Activated naive CD8-positive, alpha-beta T cell treated with anti-CD3 and anti-CD28 coated beads, Interleukin-2, amount 50 U/mL, for 24 hours (primary cell): ENCODE data around the gene DRC7.
"Not testable (repeated sequence)": the region's sequence is repeated elsewhere in the genome, so short reads cannot be mapped to it uniquely, and the experiment has no call there.

Source experiments
- ATAC-seq: fragments of 150-1000 bp; cut with Tn5 transposase; one replicate; pipeline ENCODE4 v1.10.0; 2021
- DNase-seq: peaks from one replicate; pipeline ENCODE4 v3.0.0; 2021
- H3K27ac Mint-ChIP-seq: one replicate; pipeline ENCODE4 v1.8.0; 2021; ENCODE audit warnings: mild to moderate bottlenecking, mixed read lengths
- H3K27me3 Mint-ChIP-seq: one replicate; pipeline ENCODE4 v1.8.0; 2021; ENCODE audit warnings: mixed read lengths
- H3K36me3 Mint-ChIP-seq: one replicate; pipeline ENCODE4 v1.8.0; 2021; ENCODE audit warnings: low read depth, mixed read lengths
- H3K4me1 Mint-ChIP-seq: one replicate; pipeline ENCODE4 v1.8.0; 2021; ENCODE audit warnings: mixed read lengths
- H3K4me3 Mint-ChIP-seq: one replicate; pipeline ENCODE4 v1.8.0; 2021; ENCODE audit warnings: mild to moderate bottlenecking, moderate library complexity, mixed read lengths
- H3K9me3 Mint-ChIP-seq: one replicate; pipeline ENCODE4 v1.8.0; 2021; ENCODE audit warnings: mixed read lengths

Gene DRC7

DNA sequence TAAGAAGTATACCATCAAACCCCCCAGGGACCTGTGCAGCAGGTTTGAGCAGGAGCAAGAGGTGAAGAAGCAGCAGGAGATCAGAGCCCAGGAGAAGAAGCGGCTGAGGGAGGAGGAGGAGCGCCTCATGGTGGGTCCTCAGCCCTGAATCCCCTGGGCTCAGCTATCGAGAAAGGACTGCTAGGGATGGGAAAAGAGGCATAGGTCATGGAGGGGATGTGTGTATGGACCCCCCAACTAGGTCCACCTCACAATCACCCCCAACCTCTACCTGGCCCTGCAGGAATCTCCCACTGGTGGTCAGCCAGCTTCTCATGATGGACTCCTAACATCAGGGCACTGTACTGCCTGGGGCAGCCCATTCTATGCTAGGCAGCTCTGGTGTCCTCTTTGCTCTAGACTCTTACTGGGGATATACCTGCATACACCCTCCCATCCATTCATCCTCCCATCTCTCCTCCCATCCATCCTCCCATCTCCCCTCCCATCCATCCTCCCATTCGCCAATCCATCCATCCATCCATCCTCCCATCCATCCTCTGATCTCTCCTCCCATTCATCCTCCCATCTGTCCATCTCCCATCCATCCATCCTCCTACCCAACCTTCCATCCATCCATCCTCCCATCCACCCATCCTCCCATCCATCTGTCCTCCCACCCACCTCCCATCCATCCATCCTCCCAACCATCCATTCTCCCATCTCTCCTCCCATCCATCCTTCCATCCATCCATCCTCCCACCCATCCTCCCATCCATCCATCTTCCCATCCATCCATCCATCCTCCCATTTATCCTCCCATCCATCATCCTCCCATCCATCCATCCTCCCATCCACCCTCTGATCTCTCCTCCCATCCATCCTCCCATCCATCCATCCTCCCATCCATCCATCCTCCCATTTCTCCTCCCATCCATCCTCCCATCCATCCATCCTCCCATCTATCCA is 10.6 kb downstream of the DRC7 start:
- no peak overlapping the region for H3K4me3 Mint-ChIP-seq
- peak; percentile 49 for ATAC-seq
- H3K27ac Mint-ChIP-seq = no peak overlapping the region

DNA sequence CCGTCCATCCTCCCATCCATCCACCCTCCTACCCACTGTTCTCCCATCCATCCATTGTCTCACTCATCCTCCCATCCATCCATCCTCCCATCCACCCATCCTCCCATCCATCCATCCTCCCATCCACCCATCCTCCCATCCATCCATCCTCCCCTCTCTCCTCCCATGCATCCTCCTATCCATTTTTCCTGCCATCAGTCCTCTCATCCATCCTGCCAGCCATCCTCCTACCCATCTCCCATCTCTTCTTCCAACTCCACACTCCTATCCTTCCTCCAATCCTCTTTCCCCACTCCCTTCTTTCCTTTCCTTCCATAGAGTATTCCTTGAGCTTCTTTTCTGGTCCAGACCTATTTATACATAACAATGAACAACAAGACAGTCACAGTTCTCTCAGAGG is 12.1 kb downstream of the DRC7 start:
- DNase-seq = no peak
- Mint-ChIP-seq H3K4me1 (no peaks in the 10 kb centered on the region), H3K27me3 (no peaks in the 10 kb centered on the region), H3K4me3 (no peak overlapping the region), H3K9me3 (no peaks in the 10 kb centered on the region), H3K36me3 (no peaks in the 10 kb centered on the region), H3K27ac (no peak overlapping the region)
- ATAC-seq = no peak

More for the DNA sequence above, 10.6 kb downstream of the DRC7 start:
- Mint-ChIP-seq H3K27me3 (no peaks in the 10 kb centered on the region), H3K36me3 (no peaks in the 10 kb centered on the region), H3K4me1 (no peaks in the 10 kb centered on the region), H3K9me3 (no peaks in the 10 kb centered on the region)
- DNase-seq = no peak

DNA sequence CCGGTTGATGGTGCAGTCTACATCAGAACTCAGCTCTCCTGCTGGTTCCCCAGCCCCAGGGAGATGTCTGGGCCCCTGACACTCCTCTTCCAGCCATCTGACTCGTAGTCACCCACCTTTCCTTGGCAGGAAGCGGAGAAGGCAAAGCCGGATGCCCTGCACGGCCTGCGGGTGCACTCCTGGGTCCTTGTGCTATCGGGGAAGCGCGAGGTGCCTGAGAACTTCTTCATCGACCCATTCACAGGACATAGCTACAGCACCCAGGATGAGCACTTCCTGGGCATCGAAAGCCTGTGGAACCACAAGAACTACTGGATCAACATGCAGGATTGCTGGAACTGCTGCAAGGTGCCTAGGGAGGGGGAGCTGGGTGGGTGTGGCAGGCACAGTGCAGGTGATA is 12.7 kb downstream of the DRC7 start:
- Mint-ChIP-seq H3K9me3 (no peaks in the 10 kb centered on the region), H3K4me1 (no peaks in the 10 kb centered on the region), H3K36me3 (no peaks in the 10 kb centered on the region), H3K4me3 (no peak overlapping the region), H3K27ac (no peak overlapping the region), H3K27me3 (no peaks in the 10 kb centered on the region)
- no peak for DNase-seq
- no peak for ATAC-seq

DNA sequence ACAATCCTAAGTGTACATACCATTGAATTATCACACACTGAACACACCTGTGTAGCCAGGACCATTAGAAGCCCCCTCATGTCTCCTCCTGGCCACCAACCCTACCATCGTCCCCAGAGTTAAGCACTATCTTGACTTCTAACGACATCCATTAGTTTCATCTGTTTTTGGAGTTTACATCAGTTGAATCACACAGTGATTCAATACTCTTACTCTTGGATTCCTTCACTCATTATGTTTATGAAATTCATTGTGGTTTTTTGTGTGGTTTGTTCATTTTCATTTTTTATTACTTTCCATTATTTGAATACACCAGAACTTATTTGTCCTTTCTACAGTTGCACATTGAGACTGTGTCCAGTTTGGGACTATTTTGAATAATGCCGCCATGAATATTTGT is 13.6 kb downstream of the DRC7 start:
- Mint-ChIP-seq H3K36me3 (no peaks in the 10 kb centered on the region), H3K4me3 (no peak overlapping the region), H3K4me1 (no peaks in the 10 kb centered on the region), H3K9me3 (no peaks in the 10 kb centered on the region), H3K27ac (no peak overlapping the region), H3K27me3 (peaks cover 3% of the 10 kb centered on the region)
- DNase-seq (no peak), ATAC-seq (no peak)

DNA sequence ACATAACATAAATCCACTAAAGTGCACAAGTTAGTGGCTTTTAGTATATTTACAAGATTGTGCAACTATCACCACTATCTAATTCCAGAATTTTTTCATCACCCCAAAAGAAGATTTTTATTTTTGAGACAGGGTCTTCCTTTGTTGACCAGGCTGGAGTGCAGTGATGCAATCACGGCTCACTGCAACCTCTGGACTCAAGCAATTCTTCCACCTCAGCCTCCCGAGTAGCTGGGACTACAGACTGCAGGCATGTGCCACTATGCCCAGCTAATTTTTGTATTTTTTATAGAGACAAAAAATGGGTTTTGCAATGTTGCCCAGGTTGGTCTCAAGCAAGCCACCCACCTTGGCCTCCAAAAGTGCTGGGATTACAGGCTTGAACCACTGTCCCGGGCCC is 15.1 kb downstream of the DRC7 start:
- Mint-ChIP-seq H3K4me3 (no peak overlapping the region), H3K9me3 (no peaks in the 10 kb centered on the region), H3K4me1 (no peaks in the 10 kb centered on the region), H3K36me3 (no peaks in the 10 kb centered on the region), H3K27me3 (peaks cover 3% of the 10 kb centered on the region), H3K27ac (no peak overlapping the region)
- DNase-seq (no peak), ATAC-seq (no peak)

DNA sequence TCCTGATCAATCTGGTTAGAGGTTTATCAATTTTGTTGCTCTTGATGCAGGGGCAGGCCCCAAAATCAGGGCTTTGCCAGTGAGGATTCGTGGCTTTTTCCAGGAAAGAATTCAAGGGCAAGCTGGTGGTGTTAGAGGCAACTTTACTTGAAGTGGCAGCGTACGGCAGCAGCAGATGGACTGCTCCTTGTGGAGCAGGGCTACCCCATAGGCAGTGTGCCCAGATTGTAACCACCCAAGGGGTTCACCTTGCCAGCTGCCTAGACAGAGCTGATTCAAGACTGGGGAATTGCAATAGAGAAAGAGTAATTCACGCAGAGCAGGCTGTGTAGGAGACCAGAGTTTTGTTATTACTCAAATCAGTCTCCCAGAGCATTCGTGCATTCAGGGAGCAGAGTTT is 16.7 kb downstream of the DRC7 start:
- no peaks in the 10 kb centered on the region for H3K9me3 Mint-ChIP-seq
- DNase-seq (no peak), ATAC-seq (no peak)
- H3K4me3 Mint-ChIP-seq = no peak overlapping the region
- no peaks in the 10 kb centered on the region for H3K4me1 Mint-ChIP-seq
- no peak overlapping the region for H3K27ac Mint-ChIP-seq
- peaks cover 3% of the 10 kb centered on the region for H3K27me3 Mint-ChIP-seq
- H3K36me3 Mint-ChIP-seq = no peaks in the 10 kb centered on the region

DNA sequence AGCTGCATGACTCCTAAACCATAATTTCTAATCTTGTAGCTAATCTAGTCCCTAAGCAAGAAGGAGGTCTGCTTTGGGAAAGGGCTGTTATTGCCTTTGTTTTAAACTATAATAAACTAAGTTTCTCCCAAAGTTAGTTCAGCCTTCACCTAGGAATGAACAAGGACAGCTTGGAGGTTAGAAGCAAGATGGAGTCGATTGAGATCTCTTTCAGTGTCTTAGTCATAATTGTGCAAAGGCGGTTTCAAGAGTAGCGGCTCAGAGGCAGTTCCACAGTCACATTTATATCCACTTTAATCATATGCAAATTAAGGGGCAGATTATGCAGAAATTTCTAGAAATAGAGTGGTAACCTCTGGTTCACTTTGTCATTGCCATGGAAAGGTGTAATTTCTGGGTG is 17.4 kb downstream of the DRC7 start:
- no peak overlapping the region for H3K27ac Mint-ChIP-seq
- ATAC-seq (no peak), DNase-seq (no peak)
- no peaks in the 10 kb centered on the region for H3K36me3 Mint-ChIP-seq
- H3K4me1 Mint-ChIP-seq = no peaks in the 10 kb centered on the region
- no peaks in the 10 kb centered on the region for H3K9me3 Mint-ChIP-seq
- no peak overlapping the region for H3K4me3 Mint-ChIP-seq
- peaks cover 5% of the 10 kb centered on the region for H3K27me3 Mint-ChIP-seq

DNA sequence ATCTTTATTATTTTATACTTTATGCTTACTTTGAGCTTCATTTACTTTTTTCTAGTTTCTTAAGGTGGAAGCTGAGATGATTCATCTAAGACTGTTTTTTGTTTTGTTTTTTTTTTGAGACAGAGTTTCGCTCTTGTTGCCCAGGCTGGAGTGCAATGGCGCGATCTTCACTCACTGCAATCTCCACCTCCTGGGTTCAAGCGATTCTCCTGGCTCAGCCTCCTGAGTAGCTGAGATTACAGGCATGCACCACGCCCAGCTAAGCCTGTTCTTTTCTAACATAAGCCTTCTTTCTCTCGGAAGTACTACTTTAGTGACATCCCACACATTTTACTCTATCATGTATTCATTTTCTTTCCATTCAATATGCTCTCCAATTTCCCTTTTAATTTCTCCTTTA is 18.0 kb downstream of the DRC7 start:
- not testable (repeated sequence) for H3K4me1 Mint-ChIP-seq, H3K9me3 Mint-ChIP-seq, H3K27me3 Mint-ChIP-seq, DNase-seq, ATAC-seq, H3K36me3 Mint-ChIP-seq, H3K4me3 Mint-ChIP-seq, H3K27ac Mint-ChIP-seq

DNA sequence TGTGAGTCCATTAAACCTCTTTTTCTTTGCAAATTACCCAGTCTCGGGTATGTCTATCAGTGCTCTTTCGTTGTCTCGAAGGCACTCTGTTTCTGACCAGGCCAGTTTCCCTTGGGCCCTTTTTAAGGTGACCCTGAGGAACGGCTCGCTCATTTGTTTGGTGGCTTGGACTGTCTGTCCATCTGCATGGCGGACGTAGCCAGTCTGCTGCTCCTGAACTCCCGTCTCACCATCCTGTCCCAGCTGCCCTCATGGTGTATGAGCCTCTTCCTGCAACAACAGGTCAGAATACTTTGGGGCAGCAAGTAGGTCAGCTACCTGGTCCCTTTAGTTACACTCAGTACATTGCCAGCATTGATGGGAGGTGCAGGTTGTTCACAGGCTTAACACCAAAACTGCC is 19.0 kb downstream of the DRC7 start:
- Mint-ChIP-seq H3K9me3 (no peaks in the 10 kb centered on the region), H3K36me3 (no peaks in the 10 kb centered on the region), H3K27ac (no peak overlapping the region), H3K4me3 (no peak overlapping the region), H3K4me1 (no peaks in the 10 kb centered on the region), H3K27me3 (peaks cover 5% of the 10 kb centered on the region)
- DNase-seq = no peak
- no peak for ATAC-seq

DNA sequence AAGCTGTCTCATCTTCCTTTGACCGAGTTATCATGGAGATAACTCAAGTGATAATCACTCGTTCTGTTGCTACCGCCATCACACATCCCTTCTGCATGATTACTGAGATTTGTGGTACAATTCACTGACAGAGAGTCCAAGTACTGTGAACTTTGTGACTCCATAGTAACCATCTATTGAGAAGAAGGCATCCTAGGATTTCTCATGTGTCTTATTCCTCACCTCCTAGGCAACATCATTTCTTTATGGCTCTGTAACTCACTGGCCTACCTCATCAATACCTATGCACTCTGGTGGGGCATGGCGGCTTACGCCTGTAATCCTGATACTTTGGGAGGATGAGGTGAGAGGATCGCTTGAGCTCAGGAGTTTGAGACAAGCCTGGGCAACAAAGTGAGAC is 19.4 kb downstream of the DRC7 start:
- ATAC-seq (no peak), DNase-seq (no peak)
- no peak overlapping the region for H3K27ac Mint-ChIP-seq
- no peaks in the 10 kb centered on the region for H3K9me3 Mint-ChIP-seq
- no peaks in the 10 kb centered on the region for H3K36me3 Mint-ChIP-seq
- no peaks in the 10 kb centered on the region for H3K4me1 Mint-ChIP-seq
- H3K27me3 Mint-ChIP-seq = peaks cover 5% of the 10 kb centered on the region
- H3K4me3 Mint-ChIP-seq = no peak overlapping the region

DNA sequence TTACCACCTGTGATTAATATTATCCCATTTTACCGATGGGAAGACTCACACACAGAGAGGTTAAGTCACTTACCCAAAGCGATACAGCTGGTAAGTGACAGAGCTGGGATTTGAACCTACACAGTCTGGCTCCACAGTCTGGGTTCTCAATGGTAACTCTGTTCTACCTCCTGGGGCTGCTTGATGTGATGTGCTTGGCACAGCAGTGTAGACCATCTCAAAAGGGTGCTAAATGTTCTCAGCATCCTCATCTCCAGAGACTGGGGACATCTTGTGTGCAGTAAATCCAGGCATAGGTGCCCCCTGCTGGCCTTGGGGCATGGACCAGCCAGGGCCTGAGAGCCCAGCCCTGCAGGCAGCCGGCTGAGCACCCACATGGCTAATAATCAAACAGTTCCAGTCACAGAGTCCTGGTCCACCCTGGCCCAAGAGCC is 25.6 kb downstream of the DRC7 start:
- Mint-ChIP-seq H3K27me3 (peaks cover 2% of the 10 kb centered on the region), H3K9me3 (no peaks in the 10 kb centered on the region), H3K36me3 (no peaks in the 10 kb centered on the region), H3K4me3 (no peak overlapping the region), H3K4me1 (peaks cover 3% of the 10 kb centered on the region), H3K27ac (no peak overlapping the region)
- DNase-seq (peak; percentile 56), ATAC-seq (peak; percentile 74)

DNA sequence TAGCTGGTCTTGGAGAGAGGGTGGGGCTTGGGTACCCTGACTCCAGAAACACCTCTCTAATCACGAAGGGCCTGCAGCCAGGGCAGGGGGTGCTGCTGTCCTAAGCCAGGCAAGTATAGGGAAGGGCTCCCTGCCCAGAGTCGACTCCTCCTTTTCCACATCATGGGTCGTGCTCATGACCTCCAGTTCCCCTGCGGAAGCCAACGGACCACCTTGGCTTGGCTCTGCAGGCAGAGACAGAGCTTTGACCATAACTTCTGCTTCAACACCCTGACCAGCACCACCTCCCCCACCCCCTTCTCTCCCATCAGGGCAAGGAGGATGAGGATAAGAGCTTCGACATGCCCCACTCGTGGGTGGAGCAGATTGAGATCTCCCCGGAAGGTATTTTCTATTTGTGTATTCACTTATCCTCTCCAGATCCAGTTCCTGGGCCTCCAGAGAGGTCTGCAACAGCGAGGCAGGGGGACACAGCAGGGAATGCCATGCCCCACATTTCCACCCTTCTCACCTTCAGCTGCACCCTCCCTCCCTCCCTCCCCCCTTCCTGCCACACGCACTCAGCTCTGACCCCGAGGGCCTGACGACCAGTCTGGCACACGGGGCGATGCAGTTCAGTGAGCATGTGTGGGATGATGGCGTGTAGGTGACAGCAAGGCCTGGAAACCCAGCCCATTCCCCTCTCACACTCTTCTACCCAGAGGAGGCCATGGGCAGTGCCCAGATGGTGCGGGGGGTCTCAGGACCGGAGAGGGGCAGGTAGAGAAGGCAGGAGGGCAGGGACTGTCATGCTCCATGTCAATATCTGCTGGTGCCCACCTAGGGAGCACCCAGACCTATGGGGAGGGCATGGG is 27.0 kb downstream of the DRC7 start:
- Mint-ChIP-seq H3K27me3 (peaks cover 1% of the 10 kb centered on the region), H3K27ac (no peak overlapping the region), H3K9me3 (no peaks in the 10 kb centered on the region), H3K4me3 (no peak overlapping the region), H3K4me1 (peaks cover 3% of the 10 kb centered on the region), H3K36me3 (no peaks in the 10 kb centered on the region)
- ATAC-seq (no peak), DNase-seq (no peak)

DNA sequence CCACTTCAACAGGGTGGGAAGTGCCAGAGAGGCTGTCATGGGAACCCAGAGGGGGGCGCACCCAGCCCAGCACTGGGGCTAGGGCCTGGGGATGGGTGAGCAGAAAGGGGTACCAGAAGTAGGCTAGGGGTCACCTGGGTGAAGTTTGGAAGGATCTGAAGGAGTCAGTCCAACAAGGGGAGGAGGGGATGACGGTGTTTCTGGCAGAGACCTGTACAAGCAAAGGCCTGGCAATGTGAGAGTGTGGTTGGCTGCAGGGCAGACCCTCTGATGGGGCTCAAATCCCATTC is 27.5 kb downstream of the DRC7 start:
- peaks cover 3% of the 10 kb centered on the region for H3K4me1 Mint-ChIP-seq
- H3K36me3 Mint-ChIP-seq = no peaks in the 10 kb centered on the region
- H3K27me3 Mint-ChIP-seq = no peaks in the 10 kb centered on the region
- no peak for ATAC-seq
- no peak overlapping the region for H3K4me3 Mint-ChIP-seq
- H3K9me3 Mint-ChIP-seq = no peaks in the 10 kb centered on the region
- no peak for DNase-seq
- H3K27ac Mint-ChIP-seq = no peak overlapping the region

DNA sequence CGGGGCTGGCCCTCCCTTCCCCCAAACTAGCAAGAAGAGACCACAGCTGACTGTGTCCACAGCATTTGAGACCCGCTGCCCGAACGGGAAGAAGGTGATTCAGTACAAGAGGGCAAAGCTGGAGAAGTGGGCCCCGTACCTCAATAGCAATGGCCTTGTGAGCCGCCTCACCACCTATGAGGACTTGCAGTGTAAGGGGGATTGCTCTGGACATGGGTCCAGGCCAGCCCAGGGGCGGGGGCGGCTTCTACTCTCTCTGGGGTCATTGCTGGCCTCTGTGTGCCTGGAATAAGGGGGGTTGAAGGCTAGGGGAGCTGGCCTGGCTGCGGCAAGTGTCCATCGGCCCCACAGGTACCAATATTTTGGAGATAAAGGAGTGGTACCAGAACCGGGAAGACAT is 28.0 kb downstream of the DRC7 start:
- H3K4me1 Mint-ChIP-seq = peaks cover 3% of the 10 kb centered on the region
- no peaks in the 10 kb centered on the region for H3K27me3 Mint-ChIP-seq
- no peak for DNase-seq
- ATAC-seq = no peak
- no peaks in the 10 kb centered on the region for H3K36me3 Mint-ChIP-seq
- no peak overlapping the region for H3K27ac Mint-ChIP-seq
- no peaks in the 10 kb centered on the region for H3K9me3 Mint-ChIP-seq
- H3K4me3 Mint-ChIP-seq = no peak overlapping the region

DNA sequence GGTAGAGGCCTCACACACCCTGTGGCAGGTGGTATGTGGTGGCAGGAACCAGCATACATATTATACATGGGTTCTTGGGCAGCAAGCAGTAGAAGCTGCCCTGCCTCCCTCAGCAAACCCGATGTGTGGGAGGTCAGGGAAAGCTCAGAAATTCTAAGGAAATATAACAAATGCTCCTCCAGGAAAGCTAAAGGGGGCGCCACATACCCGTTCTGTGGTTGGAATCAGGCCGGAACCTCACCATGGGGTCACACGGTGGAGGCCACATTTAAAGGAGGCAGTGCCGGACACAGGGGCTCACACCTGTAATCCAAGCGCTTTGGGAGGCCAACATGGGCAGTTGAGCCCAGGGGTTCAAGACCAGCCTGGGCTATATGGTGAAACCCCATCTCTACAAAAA is 28.6 kb downstream of the DRC7 start:
- DNase-seq (no peak), ATAC-seq (no peak)
- H3K27ac Mint-ChIP-seq = no peak overlapping the region
- no peak overlapping the region for H3K4me3 Mint-ChIP-seq
- no peaks in the 10 kb centered on the region for H3K36me3 Mint-ChIP-seq
- H3K9me3 Mint-ChIP-seq = no peaks in the 10 kb centered on the region
- no peaks in the 10 kb centered on the region for H3K27me3 Mint-ChIP-seq
- H3K4me1 Mint-ChIP-seq = peaks cover 3% of the 10 kb centered on the region
